K562 (cell line): Measurements from ENCODE around the gene ZNF439.
"Not testable (repeated sequence)": the region's sequence is repeated elsewhere in the genome, so short reads cannot be mapped to it uniquely, and the experiment has no call there.

Source experiments
- ARNT ChIP-seq, 2 experiments: fragments of 450-650 bp; IDR thresholded peaks; 2 replicates each; pipeline ENCODE4 v1.6.1; 2016; ENCODE audit warnings: mild to moderate bottlenecking in 1 of 2
- CEBPB ChIP-seq: fragments of 450-650 bp; IDR thresholded peaks from 2 replicates; pipeline ENCODE4 v1.6.1; 2016; ENCODE audit warnings: missing genetic modification characterization, missing compliant biosample characterization
- CHD4 ChIP-seq: fragments of 200-600 bp; sonication (generic); IDR thresholded peaks from 3 replicates; pipeline ENCODE4 v1.6.1; 2012; ENCODE audit warnings: low read depth, mild to moderate bottlenecking, mixed read lengths, low read length, inconsistent platforms; ENCODE audit not compliant: insufficient read depth, insufficient replicate concordance, poor library complexity, severe bottlenecking
- CTCF ChIP-seq, 3 experiments: IDR thresholded peaks in 2 of 3; conservative IDR thresholded peaks in 1 of 3; 2 replicates each; pipeline ENCODE4 v1.5.1; 2011 to 2012; ENCODE audit warnings: low read length in 3 of 3, mild to moderate bottlenecking in 3 of 3, control low read depth in 2 of 3, improper control_type of control experiment in 1 of 3, inconsistent platforms in 1 of 3, low read depth in 1 of 3, mixed read lengths in 1 of 3, moderate library complexity in 1 of 3; ENCODE audit not compliant: insufficient read depth in 2 of 3
- E2F4 ChIP-seq: sonication (generic); formaldehyde crosslinking; IDR thresholded peaks from 2 replicates; pipeline ENCODE4 v1.8.0; 2022; ENCODE audit warnings: mild to moderate bottlenecking, low read depth, missing genetic modification reagents
- FOXK2 ChIP-seq, 2 experiments: fragments of 450-650 bp; IDR thresholded peaks in 1 of 2; conservative IDR thresholded peaks in 1 of 2; 2 replicates each; pipeline ENCODE4 v1.6.1; 2016; ENCODE audit warnings: low read depth in 2 of 2, mild to moderate bottlenecking in 1 of 2
- GABPB2 ChIP-seq: fragments of 250-450 bp; sonication (Bioruptor Pico); conservative IDR thresholded peaks from 2 replicates; pipeline ENCODE4 v1.5.1; 2021; ENCODE audit warnings: mild to moderate bottlenecking
- MXI1 ChIP-seq: IDR thresholded peaks from 2 replicates; pipeline ENCODE4 v1.6.1; 2011; ENCODE audit warnings: low read depth, mild to moderate bottlenecking, improper control_type of control experiment, low read length
- NCOA2 ChIP-seq, 2 experiments: fragments of 450-650 bp; IDR thresholded peaks; 2 replicates each; pipeline ENCODE4 v1.6.1; 2018; ENCODE audit warnings: mild to moderate bottlenecking in 2 of 2, moderate library complexity in 1 of 2; ENCODE audit not compliant: partially characterized antibody in 2 of 2
- POLR2A ChIP-seq: fragments of 450-650 bp; conservative IDR thresholded peaks from 2 replicates; pipeline ENCODE4 v1.6.1; 2016
- RAD21 ChIP-seq, 2 experiments: fragments of 250-450 bp in 1 of 2; fragments of 450-650 bp in 1 of 2; sonication (Bioruptor Pico) in 1 of 2; formaldehyde crosslinking in 1 of 2; IDR thresholded peaks in 1 of 2; conservative IDR thresholded peaks in 1 of 2; 2 replicates each; pipeline versions ENCODE4 v1.4.0 to v1.8.0; 2020 to 2022; ENCODE audit warnings: mild to moderate bottlenecking in 2 of 2, moderate library complexity in 1 of 2
- TF ChIP-seq, protein P1 (sequence below): fragments of 250-450 bp; sonication (Bioruptor Pico); IDR thresholded peaks from 2 replicates; pipeline ENCODE4 v1.5.0; 2021; ENCODE audit warnings: mild to moderate bottlenecking, borderline replicate concordance

- not testable (repeated sequence) for TF ChIP-seq FOXK2 (conservative IDR thresholded peaks at IDR 0.05 in 1 of 2, IDR thresholded peaks at IDR 0.05 in 1 of 2; ENCODE audit: low read depth in 2 of 2); CHD4; CTCF (IDR thresholded peaks at IDR 0.05 in 2 of 3, conservative IDR thresholded peaks at IDR 0.05 in 1 of 3; ENCODE audit: insufficient read depth in 2 of 3, low read depth in 1 of 3, low read length in 3 of 3); NCOA2 (IDR thresholded peaks at IDR 0.05; ENCODE audit: partially characterized antibody in 2 of 2); E2F4; GABPB2 (CRISPR knock-in tag); ARNT (IDR thresholded peaks at IDR 0.05); POLR2A; RAD21 (CRISPR knock-in tag; conservative IDR thresholded peaks at IDR 0.05 in 1 of 2, IDR thresholded peaks at IDR 0.05 in 1 of 2); CEBPB (tag); MXI1
- TF ChIP-seq, protein P1, sequence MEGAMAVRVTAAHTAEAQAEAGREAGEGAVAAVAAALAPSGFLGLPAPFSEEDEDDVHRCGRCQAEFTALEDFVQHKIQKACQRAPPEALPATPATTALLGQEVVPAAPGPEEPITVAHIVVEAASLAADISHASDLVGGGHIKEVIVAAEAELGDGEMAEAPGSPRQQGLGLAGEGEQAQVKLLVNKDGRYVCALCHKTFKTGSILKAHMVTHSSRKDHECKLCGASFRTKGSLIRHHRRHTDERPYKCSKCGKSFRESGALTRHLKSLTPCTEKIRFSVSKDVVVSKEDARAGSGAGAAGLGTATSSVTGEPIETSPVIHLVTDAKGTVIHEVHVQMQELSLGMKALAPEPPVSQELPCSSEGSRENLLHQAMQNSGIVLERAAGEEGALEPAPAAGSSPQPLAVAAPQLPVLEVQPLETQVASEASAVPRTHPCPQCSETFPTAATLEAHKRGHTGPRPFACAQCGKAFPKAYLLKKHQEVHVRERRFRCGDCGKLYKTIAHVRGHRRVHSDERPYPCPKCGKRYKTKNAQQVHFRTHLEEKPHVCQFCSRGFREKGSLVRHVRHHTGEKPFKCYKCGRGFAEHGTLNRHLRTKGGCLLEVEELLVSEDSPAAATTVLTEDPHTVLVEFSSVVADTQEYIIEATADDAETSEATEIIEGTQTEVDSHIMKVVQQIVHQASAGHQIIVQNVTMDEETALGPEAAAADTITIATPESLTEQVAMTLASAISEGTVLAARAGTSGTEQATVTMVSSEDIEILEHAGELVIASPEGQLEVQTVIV (CRISPR knock-in tag) = not testable (repeated sequence)
Measured at GRCh38 chr19:11850289-11850688, 1.8 kb downstream of the ZNF439 start.
